Parathyroid adenoma (tissue), 2 donors: ENCODE data around the gene ACTN2.
"Not testable (repeated sequence)": the region's sequence is repeated elsewhere in the genome, so short reads cannot be mapped to it uniquely, and the experiment has no call there.

Source experiments
- H2AFZ ChIP-seq: fragments of 300-600 bp; sonication (generic); one replicate; pipeline ENCODE4 v1.7.0; 2017; ENCODE audit warnings: antibody characterized with exemption, mild to moderate bottlenecking
- H3K27ac ChIP-seq: fragments of 300-600 bp; sonication (generic); one replicate; pipeline ENCODE4 v1.7.0; 2017
- H3K27me3 ChIP-seq: fragments of 300-600 bp; sonication (generic); one replicate; pipeline ENCODE4 v1.7.0; 2017; ENCODE audit warnings: low read length; ENCODE audit not compliant: control insufficient read depth, insufficient read depth
- H3K36me3 ChIP-seq: fragments of 300-600 bp; sonication (generic); one replicate; pipeline ENCODE4 v1.7.0; 2017; ENCODE audit warnings: low read length; ENCODE audit not compliant: control insufficient read depth, insufficient read depth
- H3K4me1 ChIP-seq: fragments of 300-600 bp; sonication (generic); one replicate; pipeline ENCODE4 v1.7.0; 2017; ENCODE audit warnings: control low read depth
- H3K4me2 ChIP-seq: fragments of 300-600 bp; sonication (generic); one replicate; pipeline ENCODE4 v1.7.0; 2017; ENCODE audit warnings: low read length
- H3K4me3 ChIP-seq: fragments of 300-600 bp; sonication (generic); one replicate; pipeline ENCODE4 v1.7.0; 2017; ENCODE audit warnings: low read depth, low read length
- H3K79me2 ChIP-seq: fragments of 300-600 bp; sonication (generic); one replicate; pipeline ENCODE4 v1.7.0; 2017; ENCODE audit warnings: control low read depth
- H3K9ac ChIP-seq: fragments of 300-600 bp; sonication (generic); one replicate; pipeline ENCODE4 v1.7.0; 2017; ENCODE audit warnings: mild to moderate bottlenecking
- H3K9me3 ChIP-seq: fragments of 300-600 bp; sonication (generic); one replicate; pipeline ENCODE4 v1.7.0; 2017; ENCODE audit warnings: low read length; ENCODE audit not compliant: control insufficient read depth
- TF ChIP-seq, protein P1 (sequence below): fragments of 300-600 bp; sonication (generic); IDR thresholded peaks from one replicate; pipeline ENCODE4 v1.7.0; 2017; ENCODE audit warnings: antibody characterized with exemption, mild to moderate bottlenecking
- donor health status: primary hyperparathyroidism.

ACTN2 gene

DNA sequence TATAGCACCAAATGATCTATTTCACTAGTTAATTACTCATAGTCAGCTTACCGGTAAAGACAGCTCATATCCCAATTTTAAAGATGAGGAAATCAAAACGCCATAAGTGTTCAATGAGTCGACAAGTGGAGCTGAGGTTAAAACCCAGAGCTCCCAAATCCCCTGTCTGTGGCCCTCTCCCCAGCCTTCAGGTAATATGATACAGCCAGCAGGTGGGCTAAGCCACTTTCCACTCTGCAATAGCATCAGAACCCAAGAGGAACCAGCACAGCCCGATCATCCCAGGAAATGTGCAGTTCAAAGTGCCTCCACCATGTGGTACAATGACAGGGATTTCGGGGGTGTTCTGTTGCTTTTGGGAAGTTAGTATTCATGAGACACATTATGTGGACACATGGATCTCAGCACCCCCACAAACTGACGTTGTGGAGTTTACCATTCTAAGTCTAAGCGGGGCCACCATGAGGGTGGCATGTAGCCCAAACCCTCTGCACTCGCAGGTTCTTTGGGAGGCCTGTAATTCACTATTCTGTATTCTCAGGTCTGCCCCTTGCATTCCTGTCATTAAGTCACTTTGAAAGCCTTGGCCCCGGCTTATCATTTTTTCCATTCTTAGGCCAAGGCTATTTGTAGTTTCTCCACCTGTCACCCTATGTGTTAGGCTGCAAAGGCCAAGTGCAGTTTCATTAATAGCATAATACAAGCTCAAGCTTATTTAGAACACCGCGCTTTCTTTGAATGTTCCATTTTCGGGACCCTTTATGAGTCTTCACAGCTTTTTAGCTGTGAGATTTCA lies 26.3 kb upstream of the ACTN2 start:
- Histone ChIP-seq H3K27me3 (no peaks in the 10 kb centered on the region), H3K27ac (no peak overlapping the region), H3K36me3 (no peaks in the 10 kb centered on the region), H3K4me3 (no peak overlapping the region), H3K4me2 (no peak overlapping the region), H3K9me3 (no peaks in the 10 kb centered on the region), H2AFZ (no peak overlapping the region), H3K4me1 (no peaks in the 10 kb centered on the region), H3K79me2 (no peaks in the 10 kb centered on the region), H3K9ac (no peak overlapping the region)
- TF ChIP-seq, protein P1, sequence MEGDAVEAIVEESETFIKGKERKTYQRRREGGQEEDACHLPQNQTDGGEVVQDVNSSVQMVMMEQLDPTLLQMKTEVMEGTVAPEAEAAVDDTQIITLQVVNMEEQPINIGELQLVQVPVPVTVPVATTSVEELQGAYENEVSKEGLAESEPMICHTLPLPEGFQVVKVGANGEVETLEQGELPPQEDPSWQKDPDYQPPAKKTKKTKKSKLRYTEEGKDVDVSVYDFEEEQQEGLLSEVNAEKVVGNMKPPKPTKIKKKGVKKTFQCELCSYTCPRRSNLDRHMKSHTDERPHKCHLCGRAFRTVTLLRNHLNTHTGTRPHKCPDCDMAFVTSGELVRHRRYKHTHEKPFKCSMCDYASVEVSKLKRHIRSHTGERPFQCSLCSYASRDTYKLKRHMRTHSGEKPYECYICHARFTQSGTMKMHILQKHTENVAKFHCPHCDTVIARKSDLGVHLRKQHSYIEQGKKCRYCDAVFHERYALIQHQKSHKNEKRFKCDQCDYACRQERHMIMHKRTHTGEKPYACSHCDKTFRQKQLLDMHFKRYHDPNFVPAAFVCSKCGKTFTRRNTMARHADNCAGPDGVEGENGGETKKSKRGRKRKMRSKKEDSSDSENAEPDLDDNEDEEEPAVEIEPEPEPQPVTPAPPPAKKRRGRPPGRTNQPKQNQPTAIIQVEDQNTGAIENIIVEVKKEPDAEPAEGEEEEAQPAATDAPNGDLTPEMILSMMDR = no peak

DNA sequence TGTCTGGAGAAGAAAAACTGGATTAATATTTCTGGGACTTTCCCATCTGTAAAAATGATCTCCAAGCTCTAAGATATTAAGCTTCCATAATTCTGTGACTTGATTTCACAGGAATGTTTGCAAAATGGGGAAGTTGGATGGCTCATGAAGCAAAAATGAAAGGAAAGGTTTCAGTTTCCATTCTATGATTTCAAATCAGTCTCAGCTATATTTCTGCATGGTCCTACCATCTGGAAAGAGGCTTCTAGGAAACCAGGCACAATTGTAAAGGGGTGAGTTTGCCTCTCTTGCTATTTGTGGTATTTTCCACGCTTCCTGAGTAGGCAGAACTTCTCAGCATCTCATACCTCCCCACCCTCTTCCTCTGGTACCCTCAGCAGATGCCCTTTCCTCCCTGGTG lies 22.4 kb upstream of the ACTN2 start:
- no peaks in the 10 kb centered on the region for H3K4me1 ChIP-seq
- H3K27me3 ChIP-seq = no peaks in the 10 kb centered on the region
- no peak overlapping the region for H2AFZ ChIP-seq
- H3K9ac ChIP-seq = no peak overlapping the region
- H3K9me3 ChIP-seq = no peaks in the 10 kb centered on the region
- H3K4me2 ChIP-seq = no peak overlapping the region
- TF ChIP-seq, protein P1 = no peak
- H3K36me3 ChIP-seq = no peaks in the 10 kb centered on the region
- H3K79me2 ChIP-seq = no peaks in the 10 kb centered on the region
- no peak overlapping the region for H3K4me3 ChIP-seq
- no peak overlapping the region for H3K27ac ChIP-seq

DNA sequence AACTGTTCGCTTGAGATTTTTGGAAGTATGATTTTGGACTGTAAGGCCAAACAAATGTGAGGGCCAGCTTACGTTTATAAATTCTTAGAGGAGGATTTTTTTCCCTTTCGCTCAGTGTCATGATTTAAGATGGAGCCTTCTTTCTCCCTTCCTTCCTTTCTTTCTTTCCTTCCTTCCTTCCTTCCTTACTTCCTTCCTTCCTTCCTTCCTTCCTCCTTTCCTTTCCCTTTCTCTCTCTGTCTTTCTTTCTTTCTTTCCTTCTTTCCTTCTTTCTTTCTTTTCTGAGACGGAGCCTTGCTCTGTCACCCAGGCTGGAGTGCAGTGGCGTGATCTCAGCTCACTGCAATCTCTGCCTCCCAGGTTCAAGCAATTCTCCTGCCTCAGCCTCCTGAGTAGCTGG lies 17.4 kb upstream of the ACTN2 start:
- H3K36me3 ChIP-seq, H2AFZ ChIP-seq, H3K27me3 ChIP-seq, H3K27ac ChIP-seq, H3K4me3 ChIP-seq, H3K79me2 ChIP-seq, H3K9ac ChIP-seq, H3K4me1 ChIP-seq, H3K9me3 ChIP-seq, H3K4me2 ChIP-seq: not testable (repeated sequence)

DNA sequence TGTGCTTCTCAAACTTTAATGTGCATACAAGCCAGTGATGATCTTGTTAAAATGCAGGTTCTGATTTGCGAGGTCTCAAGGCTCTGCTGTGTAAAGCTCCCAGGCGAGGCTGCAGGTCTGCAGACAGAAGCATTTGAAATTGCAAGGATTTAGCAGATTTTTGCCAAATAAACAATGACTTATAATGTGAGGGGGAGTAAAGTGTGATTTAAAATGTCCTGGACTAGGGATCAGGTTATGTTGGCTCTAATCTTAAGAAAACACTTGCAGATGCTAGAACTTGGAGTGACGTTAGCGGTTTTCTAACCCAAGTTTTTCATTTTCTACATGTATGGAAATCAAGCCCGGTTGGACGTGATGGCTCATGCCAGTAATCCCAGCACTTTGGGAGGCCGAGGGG lies 16.2 kb upstream of the ACTN2 start:
- Histone ChIP-seq H3K4me3 (no peak overlapping the region), H3K9ac (no peak overlapping the region), H2AFZ (no peak overlapping the region), H3K4me1 (no peaks in the 10 kb centered on the region), H3K4me2 (no peak overlapping the region), H3K36me3 (no peaks in the 10 kb centered on the region), H3K79me2 (no peaks in the 10 kb centered on the region), H3K27me3 (no peaks in the 10 kb centered on the region), H3K9me3 (no peaks in the 10 kb centered on the region), H3K27ac (no peak overlapping the region)
- TF ChIP-seq, protein P1 = no peak

DNA sequence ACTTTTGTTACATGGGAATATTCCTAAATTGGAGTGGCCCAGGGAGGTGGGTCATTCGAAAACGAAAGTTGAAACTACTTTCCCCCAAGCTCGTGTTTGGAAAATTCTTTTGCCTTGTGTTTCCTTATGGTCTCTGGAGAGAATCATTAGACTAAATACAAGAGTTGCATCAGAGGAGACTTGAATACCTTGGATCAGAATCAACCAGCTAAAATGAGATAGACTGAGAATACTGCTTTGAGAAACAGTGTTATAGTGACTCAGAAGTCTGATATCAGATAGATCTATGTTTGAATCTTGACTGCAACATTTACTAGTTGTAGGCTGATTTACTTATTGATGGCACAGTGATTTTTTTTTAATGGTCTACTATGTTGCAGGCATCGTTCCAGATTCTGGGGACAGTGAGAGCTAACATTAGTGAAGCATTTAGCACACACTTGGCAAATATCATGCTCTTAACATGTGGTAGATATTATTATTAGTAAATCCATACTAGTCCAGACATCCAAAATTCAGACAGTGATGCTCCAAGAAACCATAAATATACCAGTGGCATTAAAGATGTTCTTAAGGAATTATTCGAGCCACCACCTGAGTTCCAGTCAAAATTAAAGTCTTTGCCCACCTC lies 12.9 kb upstream of the ACTN2 start:
- H3K27ac ChIP-seq = no peak overlapping the region
- no peaks in the 10 kb centered on the region for H3K27me3 ChIP-seq
- H2AFZ ChIP-seq = no peak overlapping the region
- no peaks in the 10 kb centered on the region for H3K9me3 ChIP-seq
- H3K9ac ChIP-seq = no peak overlapping the region
- H3K4me3 ChIP-seq = no peak overlapping the region
- H3K4me1 ChIP-seq = no peaks in the 10 kb centered on the region
- no peaks in the 10 kb centered on the region for H3K79me2 ChIP-seq
- TF ChIP-seq, protein P1 = no peak
- no peaks in the 10 kb centered on the region for H3K36me3 ChIP-seq
- no peak overlapping the region for H3K4me2 ChIP-seq
